Measurements from ENCODE around the gene CLSTN2. TPM values are rescaled to one million over a fixed set of nuclear protein-coding genes. Genes with fewer than 3 reads are reported as not detected.

The CLSTN2 gene
- total RNA-seq, 1 donor = 7.3 TPM

GRCh38 chr3:140234256-140234655 lies 299.3 kb downstream of the CLSTN2 start:
- DNase-seq (ENCODE audit: low read depth) = peak; percentile 15
- no peak for TF ChIP-seq CTCF (IDR thresholded peaks at IDR 0.05; ENCODE audit: insufficient read depth, low read depth, low read length)

GRCh38 chr3:140236836-140237501 lies 302.0 kb downstream of the CLSTN2 start:
- no peak for TF ChIP-seq CTCF (IDR thresholded peaks at IDR 0.05; ENCODE audit: insufficient read depth, low read depth, low read length)

More at GRCh38 chr3:140234256-140234655, 299.3 kb downstream of the CLSTN2 start:
- no peak overlapping the region for H3K4me3 ChIP-seq (ENCODE audit: low read depth, low read length)

GRCh38 chr3:140238646-140239314 lies 303.8 kb downstream of the CLSTN2 start:
- TF ChIP-seq CTCF (IDR thresholded peaks at IDR 0.05; ENCODE audit: insufficient read depth, low read depth, low read length) = no peak
- DNase-seq (ENCODE audit: low read depth) = no peak
- no peak overlapping the region for H3K4me3 ChIP-seq (ENCODE audit: low read depth, low read length)

More at GRCh38 chr3:140236836-140237501, 302.0 kb downstream of the CLSTN2 start:
- DNase-seq (ENCODE audit: low read depth) = peak; percentile 58
- H3K4me3 ChIP-seq (ENCODE audit: low read depth, low read length) = no peak overlapping the region

GRCh38 chr3:140242818-140243276 lies 307.9 kb downstream of the CLSTN2 start:
- TF ChIP-seq CTCF (IDR thresholded peaks at IDR 0.05; ENCODE audit: insufficient read depth, low read depth, low read length) = no peak
- H3K4me3 ChIP-seq (ENCODE audit: low read depth, low read length) = no peak overlapping the region
- DNase-seq (ENCODE audit: low read depth) = no peak

- TF ChIP-seq CTCF (IDR thresholded peaks at IDR 0.05; ENCODE audit: insufficient read depth, low read depth, low read length) = no peak
- no peak overlapping the region for H3K4me3 ChIP-seq (ENCODE audit: low read depth, low read length)
- no peak for DNase-seq (ENCODE audit: low read depth)
These were observed 308.6 kb downstream of the CLSTN2 start for GRCh38 chr3:140243575-140243974.

- TF ChIP-seq CTCF (IDR thresholded peaks at IDR 0.05; ENCODE audit: insufficient read depth, low read depth, low read length) = no peak
- no peak for DNase-seq (ENCODE audit: low read depth)
- H3K4me3 ChIP-seq (ENCODE audit: low read depth, low read length) = no peak overlapping the region
These were observed 309.9 kb downstream of the CLSTN2 start for GRCh38 chr3:140244893-140245292.

All from fibroblast of villous mesenchyme (primary cell).